Subcutaneous abdominal adipose tissue (tissue), 5 donors: ENCODE measurements around the gene ZNF236.

Experiments
- H3K27ac ChIP-seq: one replicate; pipeline ENCODE4 v1.7.0; 2013; ENCODE audit warnings: low read depth, mild to moderate bottlenecking, inconsistent platforms, low read length, moderate library complexity
- H3K27me3 ChIP-seq, 5 donors: one replicate each; pipeline ENCODE4 v1.7.0; 2013; ENCODE audit warnings: low read length in 5 of 5, inconsistent platforms in 1 of 5; ENCODE audit not compliant: control insufficient read depth in 5 of 5, insufficient read depth in 4 of 5
- H3K36me3 ChIP-seq, 5 donors: one replicate each; pipeline ENCODE4 v1.7.0; 2013; ENCODE audit warnings: low read length in 5 of 5; ENCODE audit not compliant: control insufficient read depth in 5 of 5, insufficient read depth in 5 of 5
- H3K4me1 ChIP-seq, 5 donors: one replicate each; pipeline ENCODE4 v1.7.0; 2013; ENCODE audit warnings: low read length in 5 of 5, mild to moderate bottlenecking in 3 of 5, moderate library complexity in 1 of 5; ENCODE audit not compliant: control insufficient read depth in 5 of 5, insufficient read depth in 5 of 5
- H3K4me3 ChIP-seq, 5 donors: one replicate each; pipeline ENCODE4 v1.7.0; 2013; ENCODE audit warnings: low read length in 5 of 5, low read depth in 1 of 5
- H3K9ac ChIP-seq, 5 donors: one replicate each; pipeline ENCODE4 v1.7.0; 2013; ENCODE audit warnings: low read length in 5 of 5, mild to moderate bottlenecking in 4 of 5, moderate library complexity in 3 of 5
- H3K9me3 ChIP-seq, 5 donors: one replicate each; pipeline ENCODE4 v1.7.0; 2013; ENCODE audit warnings: low read length in 5 of 5; ENCODE audit not compliant: control insufficient read depth in 5 of 5
- donor health status: healthy.
- donor health status: healthy.
- donor health status: healthy.
- donor health status: healthy.
- donor health status: healthy.

ZNF236 gene

GRCh38 chr18:76875390-76876325 lies 53.3 kb downstream of the ZNF236 start:
- Histone ChIP-seq H3K36me3 (peaks cover 9 to 55% (median 32%) of the 10 kb centered on the region in 5 donors), H3K9ac (no peak overlapping the region), H3K27me3 (no peaks in the 10 kb centered on the region), H3K9me3 (no peaks in the 10 kb centered on the region), H3K27ac (no peak overlapping the region), H3K4me3 (no peak overlapping the region), H3K4me1 (no peaks in the 10 kb centered on the region)

- H3K4me3 ChIP-seq = no peak overlapping the region
- H3K9me3 ChIP-seq = no peaks in the 10 kb centered on the region
- peaks cover 20 to 63% (median 42%) of the 10 kb centered on the region in 5 donors for H3K36me3 ChIP-seq
- no peak overlapping the region for H3K9ac ChIP-seq
- no peaks in the 10 kb centered on the region for H3K4me1 ChIP-seq
- no peaks in the 10 kb centered on the region for H3K27me3 ChIP-seq
- no peak overlapping the region for H3K27ac ChIP-seq
These were observed 56.1 kb downstream of the ZNF236 start for GRCh38 chr18:76878426-76878825.

GRCh38 chr18:76880026-76880425 lies 57.7 kb downstream of the ZNF236 start:
- H3K9me3 ChIP-seq = no peaks in the 10 kb centered on the region
- no peaks in the 10 kb centered on the region for H3K4me1 ChIP-seq
- H3K27ac ChIP-seq = no peak overlapping the region
- H3K36me3 ChIP-seq = peaks cover 20 to 64% (median 39%) of the 10 kb centered on the region in 5 donors
- no peaks in the 10 kb centered on the region for H3K27me3 ChIP-seq
- H3K4me3 ChIP-seq = no peak overlapping the region
- H3K9ac ChIP-seq = no peak overlapping the region

- no peaks in the 10 kb centered on the region for H3K4me1 ChIP-seq
- H3K27me3 ChIP-seq = no peaks in the 10 kb centered on the region
- no peak overlapping the region for H3K9ac ChIP-seq
- H3K4me3 ChIP-seq = no peak overlapping the region
- H3K27ac ChIP-seq = no peak overlapping the region
- H3K9me3 ChIP-seq = no peaks in the 10 kb centered on the region
- peaks cover 22 to 75% (median 56%) of the 10 kb centered on the region in 5 donors for H3K36me3 ChIP-seq
These were observed 59.4 kb downstream of the ZNF236 start for GRCh38 chr18:76881744-76882143.

- H3K36me3 ChIP-seq = peaks cover 22 to 74% (median 58%) of the 10 kb centered on the region in 5 donors
- no peak overlapping the region for H3K4me3 ChIP-seq
- no peaks in the 10 kb centered on the region for H3K4me1 ChIP-seq
- H3K27me3 ChIP-seq = no peaks in the 10 kb centered on the region
- no peaks in the 10 kb centered on the region for H3K9me3 ChIP-seq
- H3K27ac ChIP-seq = no peak overlapping the region
- no peak overlapping the region for H3K9ac ChIP-seq
These were observed 59.8 kb downstream of the ZNF236 start for GRCh38 chr18:76882146-76882545.

- Histone ChIP-seq H3K9ac (no peak overlapping the region), H3K9me3 (no peaks in the 10 kb centered on the region), H3K4me3 (no peak overlapping the region), H3K27ac (no peak overlapping the region), H3K36me3 (peaks cover 22 to 81% (median 71%) of the 10 kb centered on the region in 5 donors), H3K27me3 (no peaks in the 10 kb centered on the region), H3K4me1 (no peaks in the 10 kb centered on the region)
These were observed 62.6 kb downstream of the ZNF236 start for GRCh38 chr18:76885001-76885400.

GRCh38 chr18:76886112-76886511 lies 63.8 kb downstream of the ZNF236 start:
- no peaks in the 10 kb centered on the region for H3K27me3 ChIP-seq
- no peaks in the 10 kb centered on the region for H3K9me3 ChIP-seq
- H3K36me3 ChIP-seq = peaks cover 22 to 74% (median 60%) of the 10 kb centered on the region in 5 donors
- H3K9ac ChIP-seq = no peak overlapping the region
- H3K4me3 ChIP-seq = no peak overlapping the region
- no peak overlapping the region for H3K27ac ChIP-seq
- no peaks in the 10 kb centered on the region for H3K4me1 ChIP-seq

GRCh38 chr18:76889091-76889699 lies 66.8 kb downstream of the ZNF236 start:
- H3K27ac ChIP-seq = no peak overlapping the region
- H3K36me3 ChIP-seq = peaks cover 13 to 53% (median 40%) of the 10 kb centered on the region in 5 donors
- H3K4me1 ChIP-seq = no peaks in the 10 kb centered on the region
- H3K9me3 ChIP-seq = no peaks in the 10 kb centered on the region
- H3K27me3 ChIP-seq = no peaks in the 10 kb centered on the region
- H3K4me3 ChIP-seq = no peak overlapping the region
- no peak overlapping the region for H3K9ac ChIP-seq

GRCh38 chr18:76892832-76893231 lies 70.5 kb downstream of the ZNF236 start:
- no peak overlapping the region for H3K9ac ChIP-seq
- H3K4me3 ChIP-seq = no peak overlapping the region
- H3K27ac ChIP-seq = no peak overlapping the region
- H3K36me3 ChIP-seq = peaks cover 14 to 54% (median 44%) of the 10 kb centered on the region in 5 donors
- H3K27me3 ChIP-seq = no peaks in the 10 kb centered on the region
- no peaks in the 10 kb centered on the region for H3K4me1 ChIP-seq
- H3K9me3 ChIP-seq = no peaks in the 10 kb centered on the region
